Choroid plexus epithelial cell (primary cell): ENCODE measurements around the gene FCSK.

ENCODE experiments used
- DNase-seq: peaks from one replicate; pipeline ENCODE4 v3.0.0-alpha.2; 2010; ENCODE audit warnings: low read depth
- H3K4me3 ChIP-seq: 2 replicates; pipeline ENCODE4 v1.5.1; 2011; ENCODE audit warnings: low read depth, mild to moderate bottlenecking, control low read depth, low read length, moderate library complexity
- CTCF ChIP-seq: conservative IDR thresholded peaks from 2 replicates; pipeline ENCODE4 v1.5.1; 2011; ENCODE audit warnings: low read depth, mild to moderate bottlenecking, control low read depth, inconsistent platforms, low read length, moderate library complexity

FCSK gene

GRCh38 chr16:70453117-70453891 is 1.1 kb upstream of the FCSK start:
- no peak for TF ChIP-seq CTCF
- DNase-seq = no peak
- H3K4me3 ChIP-seq = peak overlapping the region; percentile 91

- no peak for TF ChIP-seq CTCF
- peak overlapping the region; percentile 91 for H3K4me3 ChIP-seq
- no peak for DNase-seq
Observed at GRCh38 chr16:70453892-70454221, 538 bp upstream of the FCSK start.

- H3K4me3 ChIP-seq = no peak overlapping the region
- TF ChIP-seq CTCF = peak; percentile 5
- no peak for DNase-seq
Observed at GRCh38 chr16:70455910-70456309, 1.5 kb downstream of the FCSK start.

- DNase-seq = no peak
- TF ChIP-seq CTCF = no peak
- H3K4me3 ChIP-seq = no peak overlapping the region
Observed at GRCh38 chr16:70457446-70458166, 3.2 kb downstream of the FCSK start.

- TF ChIP-seq CTCF = no peak
- no peak overlapping the region for H3K4me3 ChIP-seq
- no peak for DNase-seq
Observed at GRCh38 chr16:70460737-70461261, 6.4 kb downstream of the FCSK start.

GRCh38 chr16:70463235-70463634 is 8.8 kb downstream of the FCSK start:
- no peak for TF ChIP-seq CTCF
- DNase-seq = no peak
- H3K4me3 ChIP-seq = no peak overlapping the region
